Measurements from ENCODE around the gene GABRB2. TPM values are rescaled to one million over a fixed set of nuclear protein-coding genes. Genes with fewer than 3 reads are reported as not detected.
"Not testable (repeated sequence)": the region's sequence is repeated elsewhere in the genome, so short reads cannot be mapped to it uniquely, and the experiment has no call there.

The GABRB2 gene
- total RNA-seq, 1 experiment from 2014 or later: not detected

DNA sequence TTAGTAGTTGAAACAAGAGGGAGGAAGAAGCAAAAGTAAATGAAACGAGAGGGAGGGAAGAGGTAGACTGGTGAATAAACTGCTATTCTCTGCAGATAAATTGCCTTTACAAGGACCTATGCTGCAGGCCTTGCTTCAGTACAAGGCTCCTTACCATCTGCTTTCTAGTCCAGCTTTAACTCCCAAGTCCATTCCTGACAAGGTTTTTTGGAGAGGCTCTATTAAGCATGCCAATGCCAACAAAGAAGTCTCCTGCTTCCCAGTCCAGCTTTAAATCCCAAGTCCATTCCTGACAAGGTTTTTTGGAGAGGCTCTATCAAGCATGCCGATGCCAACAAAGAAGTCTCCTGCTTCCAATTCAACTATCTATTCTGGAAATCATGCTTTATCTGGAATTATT is 244.9 kb downstream of the GABRB2 start:
- DNase-seq (ENCODE audit: low spot score): no peak

- DNase-seq (ENCODE audit: low spot score): no peak
These were observed 247.5 kb downstream of the GABRB2 start for GRCh38 chr5:161299053-161299452.

- DNase-seq (ENCODE audit: low spot score): not testable (repeated sequence)
These were observed 249.1 kb downstream of the GABRB2 start for GRCh38 chr5:161297388-161297787.

DNA sequence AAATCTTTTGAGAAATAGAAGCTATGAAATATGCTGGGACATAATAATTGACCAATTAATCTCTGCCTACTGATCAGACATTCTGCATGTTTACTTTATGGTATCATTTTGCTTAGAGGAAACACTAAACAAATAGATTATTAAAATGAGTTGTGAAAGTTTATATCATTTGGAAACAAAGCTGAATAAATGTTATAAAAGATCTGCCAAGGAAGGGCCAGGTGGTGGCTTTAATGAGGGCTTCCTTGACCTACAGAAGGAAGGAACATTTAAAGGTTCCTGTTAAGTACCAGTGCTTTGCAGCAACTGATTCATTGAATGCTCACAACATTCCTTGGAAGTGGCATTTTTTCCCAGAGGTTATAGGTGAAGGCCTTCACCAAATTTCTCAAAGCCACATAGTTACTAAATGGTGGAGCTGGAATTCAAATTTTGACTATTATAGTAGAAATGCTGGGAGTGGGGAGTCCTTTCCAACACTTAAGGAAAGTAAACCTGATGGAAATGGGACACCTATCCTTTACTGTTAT is 250.7 kb downstream of the GABRB2 start:
- DNase-seq (ENCODE audit: low spot score): no peak

- DNase-seq (ENCODE audit: low spot score): no peak
These were observed 258.5 kb downstream of the GABRB2 start for GRCh38 chr5:161288071-161288470.

- DNase-seq (ENCODE audit: low spot score): no peak
These were observed 259.1 kb downstream of the GABRB2 start for GRCh38 chr5:161287436-161287835.

DNA sequence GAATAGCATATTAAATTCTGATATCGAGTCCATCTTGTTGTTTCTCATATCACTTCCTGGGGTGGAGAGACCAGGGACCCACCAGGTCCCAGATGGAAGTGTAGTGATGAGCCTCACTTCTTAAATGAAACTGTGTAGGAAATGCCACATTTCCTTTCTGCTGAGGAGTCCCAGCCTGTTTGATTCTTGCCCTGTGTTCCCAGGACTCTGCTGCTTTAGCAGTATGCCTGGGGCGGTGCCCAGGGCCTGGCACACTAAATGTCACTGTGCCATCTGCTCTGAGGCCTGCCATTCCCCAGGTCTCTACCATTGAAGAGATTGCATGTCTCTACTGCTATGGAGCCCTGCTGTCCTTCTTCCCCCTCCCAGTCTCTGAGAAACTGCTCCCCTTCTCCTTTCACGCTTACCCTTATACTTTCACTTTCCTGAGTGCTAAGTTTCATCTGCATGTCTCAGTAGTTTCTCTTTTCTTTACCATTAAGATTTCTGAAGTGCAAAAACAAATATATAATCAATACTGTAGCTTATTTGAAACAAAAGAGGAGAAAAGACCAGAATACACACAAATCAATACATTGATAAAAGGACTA is 260.4 kb downstream of the GABRB2 start:
- DNase-seq (ENCODE audit: low spot score): no peak

DNA sequence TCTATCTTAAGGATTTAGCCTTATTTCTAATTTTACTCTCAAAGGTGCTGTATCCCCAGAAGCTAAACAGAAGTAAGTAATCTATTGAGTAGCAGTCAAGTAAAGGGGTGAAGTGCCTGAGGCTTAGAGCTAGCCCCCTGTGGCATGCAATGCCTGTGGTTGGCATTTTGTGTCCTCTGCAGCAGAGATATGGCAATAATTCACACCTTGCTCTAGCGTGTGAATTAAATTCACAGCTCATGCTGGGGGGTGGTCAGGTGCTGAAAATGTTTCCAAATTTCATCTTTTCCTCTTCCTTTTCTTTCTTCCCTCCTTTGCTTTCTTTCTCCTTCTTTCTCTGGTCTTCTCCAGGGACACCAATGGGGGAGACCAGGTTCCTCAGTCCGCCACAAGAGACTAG is 262.1 kb downstream of the GABRB2 start:
- no peak for DNase-seq (ENCODE audit: low spot score)

DNA sequence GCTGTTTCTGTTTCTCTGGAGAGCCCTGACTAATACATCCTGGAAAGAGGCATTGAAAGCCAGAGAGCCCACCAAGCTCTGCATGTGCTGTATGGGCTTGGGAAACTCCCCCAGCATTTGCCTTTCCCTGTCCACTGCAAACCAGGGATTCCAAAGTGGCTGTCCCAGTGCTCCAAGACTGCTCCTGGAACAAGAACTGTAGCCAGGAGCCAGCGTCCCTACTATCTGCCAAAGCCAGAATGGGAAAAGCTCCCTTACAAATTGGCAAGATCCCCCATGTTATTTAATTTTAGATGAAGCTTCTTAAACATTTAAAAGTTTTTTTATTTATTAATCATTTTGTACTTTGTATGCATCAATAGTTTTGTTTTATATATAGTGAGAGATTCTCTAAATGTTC is 263.2 kb downstream of the GABRB2 start:
- DNase-seq (ENCODE audit: low spot score): no peak

GRCh38 chr5:161278739-161279660 is 267.5 kb downstream of the GABRB2 start:
- DNase-seq (ENCODE audit: low spot score): no peak

- DNase-seq (ENCODE audit: low spot score): no peak
These were observed 269.5 kb downstream of the GABRB2 start for GRCh38 chr5:161277011-161277410.

DNA sequence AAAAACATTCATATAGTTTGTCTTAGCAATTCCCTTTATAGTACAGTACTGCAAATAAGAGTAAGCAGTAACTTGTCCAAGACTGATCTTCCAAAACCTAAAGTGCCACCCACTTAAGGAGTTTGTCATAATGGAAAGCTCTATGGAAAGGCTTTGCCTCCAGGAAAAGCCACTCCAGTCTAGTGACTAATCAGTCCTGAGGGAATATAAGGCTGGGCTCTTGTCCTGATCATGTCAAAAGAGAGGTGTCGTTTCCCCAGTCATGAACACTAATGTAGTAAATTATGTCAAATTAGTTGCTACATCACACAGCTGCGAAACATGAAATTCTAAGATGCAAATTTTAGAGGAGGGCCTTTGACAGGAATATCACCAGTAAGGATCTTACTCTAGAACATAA is 271.6 kb downstream of the GABRB2 start:
- no peak for DNase-seq (ENCODE audit: low spot score)

GRCh38 chr5:161273410-161273809 is 273.1 kb downstream of the GABRB2 start:
- DNase-seq (ENCODE audit: low spot score): no peak

DNA sequence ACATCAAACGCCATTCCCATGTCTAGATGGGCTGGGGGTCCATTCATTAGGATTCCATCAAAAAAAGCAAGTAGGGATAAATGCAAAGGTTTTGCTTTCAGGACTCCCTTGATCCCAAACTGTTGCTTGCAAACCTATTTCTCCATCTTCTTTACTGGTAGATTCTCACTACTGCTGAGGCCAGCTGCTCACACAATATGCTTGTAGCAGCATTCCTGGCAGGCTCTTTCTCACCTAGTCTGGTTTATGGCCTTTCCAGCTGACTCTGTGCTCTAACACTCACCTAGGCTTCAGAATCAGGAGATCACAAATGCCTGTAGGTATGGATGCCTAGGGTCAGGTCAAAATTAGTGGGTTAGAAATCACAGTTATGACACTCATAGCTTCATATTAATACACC is 274.7 kb downstream of the GABRB2 start:
- DNase-seq (ENCODE audit: low spot score): no peak

GRCh38 chr5:161269125-161269524 is 277.4 kb downstream of the GABRB2 start:
- DNase-seq (ENCODE audit: low spot score): no peak

- no peak for DNase-seq (ENCODE audit: low spot score)
These were observed 279.6 kb downstream of the GABRB2 start for GRCh38 chr5:161266954-161267353.

GRCh38 chr5:161265006-161265405 is 281.5 kb downstream of the GABRB2 start:
- no peak for DNase-seq (ENCODE audit: low spot score)

DNA sequence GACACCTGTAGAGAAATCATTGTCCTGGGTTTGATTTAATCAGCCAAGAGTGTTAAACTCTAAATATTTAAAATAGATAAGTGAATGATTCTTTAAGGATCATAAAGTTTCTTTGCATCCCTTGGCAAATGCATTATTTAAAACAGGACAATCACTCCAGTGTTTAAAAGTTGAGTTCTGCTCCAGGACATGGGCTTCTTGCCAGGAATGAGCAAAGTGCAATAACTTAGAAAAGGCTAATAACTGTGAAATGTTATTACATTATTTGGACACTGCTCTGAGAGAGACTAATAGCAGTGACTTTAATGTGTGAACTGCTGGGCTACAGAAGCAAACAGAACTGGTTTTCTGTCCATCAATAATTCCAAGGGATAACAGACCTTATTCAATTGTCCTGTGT is 283.3 kb downstream of the GABRB2 start:
- peak; percentile 4 for DNase-seq (ENCODE audit: low spot score)

GRCh38 chr5:161261668-161262323 is 284.7 kb downstream of the GABRB2 start:
- peak; percentile 40 for DNase-seq (ENCODE audit: low spot score)

DNA sequence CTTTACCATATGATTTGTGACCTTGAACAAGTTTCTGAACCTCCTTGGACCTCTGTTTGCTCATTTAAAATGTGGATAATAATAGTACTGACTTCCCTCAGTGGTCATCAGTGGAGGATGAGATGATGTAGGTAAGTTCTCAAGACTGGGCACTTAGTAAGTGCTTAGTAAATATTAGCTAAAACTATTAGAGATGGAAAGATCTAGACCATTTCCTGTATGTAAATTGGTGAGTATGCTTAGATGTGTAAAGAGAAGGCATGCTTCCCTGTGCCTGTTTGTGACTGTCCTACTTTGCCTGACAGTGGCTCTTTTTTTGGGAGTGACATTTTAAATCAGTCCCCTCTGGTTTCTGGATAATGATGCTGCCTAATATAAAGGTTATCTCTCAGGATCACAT is 288.1 kb downstream of the GABRB2 start:
- DNase-seq (ENCODE audit: low spot score): no peak

GRCh38 chr5:161256957-161257356 is 289.6 kb downstream of the GABRB2 start:
- DNase-seq (ENCODE audit: low spot score): no peak

DNA sequence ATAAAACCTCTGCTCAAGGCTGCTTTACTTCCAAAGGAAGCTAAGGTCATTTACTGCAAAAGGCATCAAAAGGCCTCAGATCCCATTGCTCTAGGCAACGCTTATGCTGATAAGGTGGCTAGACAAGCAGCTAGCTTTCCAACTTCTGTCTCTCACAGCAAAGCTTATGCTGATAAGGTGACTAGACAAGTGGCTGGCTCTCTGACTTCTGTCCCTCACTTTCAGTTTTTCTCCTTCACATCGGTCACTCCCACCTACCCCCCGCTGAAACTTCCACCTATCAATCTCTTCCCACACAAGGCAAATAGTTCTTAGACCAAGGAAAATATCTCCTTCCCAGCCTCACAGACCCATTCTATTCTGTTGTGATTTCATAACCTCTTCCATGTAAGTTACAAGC is 293.6 kb downstream of the GABRB2 start:
- not testable (repeated sequence) for DNase-seq (ENCODE audit: low spot score)

Measured in HT-29 (cell line).